Urinary bladder (tissue), 4 donors: ENCODE measurements around the gene CNP. TPM values are rescaled to one million over a fixed set of nuclear protein-coding genes. Genes with fewer than 3 reads are reported as not detected.
"Not testable (repeated sequence)": the region's sequence is repeated elsewhere in the genome, so short reads cannot be mapped to it uniquely, and the experiment has no call there.

Experiments used
- DNase-seq: peaks from one replicate; pipeline ENCODE4 v3.0.0-alpha.2; 2015; ENCODE audit errors: extremely low spot score
- H3K27ac ChIP-seq: one replicate; pipeline ENCODE4 v1.5.1; 2013; ENCODE audit warnings: low read depth, mild to moderate bottlenecking, moderate library complexity
- H3K36me3 ChIP-seq: one replicate; pipeline ENCODE4 v1.6.1; 2013; ENCODE audit warnings: mild to moderate bottlenecking, moderate library complexity; ENCODE audit not compliant: insufficient read depth
- H3K4me1 ChIP-seq: one replicate; pipeline ENCODE4 v1.6.1; 2013; ENCODE audit warnings: mild to moderate bottlenecking, moderate library complexity; ENCODE audit not compliant: insufficient read depth
- H3K4me3 ChIP-seq: one replicate; pipeline ENCODE4 v1.5.1; 2013; ENCODE audit warnings: low read depth, low read length
- WGBS: extraction: QIAGEN DNeasy Blood & Tissue Kit; methylation state at CpG from one replicate; pipeline ENCODE4 v1.1.7; 2013; 5-methylcytosine and 5-hydroxymethylcytosine counted together
- polyA plus RNA-seq: library from polyadenylated mRNA; stranded (reverse); fragments of 200-250 nt; gene quantifications from one replicate; pipeline ENCODE4 v1.2.3, GENCODE V29; 2013
- total RNA-seq: library from RNA; depleted of rRNA; stranded (reverse); fragments of >200 nt; gene quantifications from one replicate; pipeline ENCODE4 v1.2.3, GENCODE V29; 2014
- donor health status: healthy with polysubstance abuse.
- donor health status: healthy.

Gene CNP
- total and polyA plus RNA-seq, 2 donors: 28.7 to 66.6 TPM

DNA sequence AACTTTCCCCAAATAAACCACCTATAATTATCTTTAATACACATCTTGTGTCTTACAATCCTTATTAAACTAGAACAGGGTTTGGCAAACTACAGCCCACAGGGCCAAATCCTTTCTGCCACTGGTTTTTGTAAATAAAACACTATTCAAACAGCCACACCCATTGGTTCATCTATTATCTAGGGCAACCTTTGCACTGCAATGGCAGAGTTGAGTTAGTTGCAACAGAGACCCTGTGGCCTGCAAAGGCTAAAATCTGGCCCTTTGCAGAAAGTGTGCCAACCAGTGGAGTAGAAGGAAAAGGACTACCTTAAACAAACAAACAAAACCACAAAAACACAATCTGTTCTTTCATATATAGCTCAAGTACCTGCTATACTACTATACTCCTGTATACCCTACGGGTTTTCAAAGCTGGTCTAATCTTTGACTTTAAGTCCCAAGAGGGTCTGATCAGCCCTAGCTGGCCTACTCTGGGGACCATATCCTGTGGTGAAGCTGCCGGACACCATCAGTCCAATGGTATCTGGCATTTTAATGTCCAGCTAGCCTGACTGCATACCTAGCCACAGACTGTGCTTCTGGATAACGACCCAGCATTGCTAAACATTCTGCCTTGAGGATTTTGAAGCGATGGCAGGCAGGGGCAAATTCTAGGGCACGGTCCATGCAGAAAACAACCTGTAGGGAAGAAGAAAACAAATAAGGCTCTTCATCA, 23.3 kb downstream of the CNP start:
- no peak overlapping the region for H3K4me3 ChIP-seq
- WGBS: 93% methylated on average over 5 of the region's 5 CpGs

DNA sequence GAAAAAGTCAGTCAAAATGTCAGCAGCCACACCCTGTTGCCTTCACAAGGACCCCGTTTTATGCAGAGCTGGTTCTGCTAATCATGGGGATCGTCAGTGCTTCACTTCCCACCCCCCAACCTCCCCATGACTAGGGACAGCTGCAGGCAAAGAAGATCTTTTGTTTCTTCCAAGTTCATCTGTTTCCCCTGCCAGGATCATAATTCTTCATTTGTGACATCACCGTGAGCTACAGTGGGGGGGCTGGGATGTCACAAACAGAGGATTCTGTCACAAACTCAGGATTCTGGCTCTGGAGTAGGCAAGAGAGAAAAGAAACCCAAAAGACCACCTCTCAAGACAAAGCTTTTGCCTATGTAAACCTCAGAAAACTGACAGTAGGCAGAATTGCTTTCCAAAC, 26.0 kb downstream of the CNP start:
- Histone ChIP-seq H3K4me1 (no peaks in the 10 kb centered on the region), H3K27ac (no peak overlapping the region), H3K4me3 (no peak overlapping the region), H3K36me3 (peaks cover 11% of the 10 kb centered on the region)
- DNase-seq: no peak
- 45% methylated on average over 3 of the region's 3 CpGs for WGBS

More for the DNA sequence above, 23.3 kb downstream of the CNP start:
- peaks cover 5% of the 10 kb centered on the region for H3K36me3 ChIP-seq
- no peak overlapping the region for H3K27ac ChIP-seq
- no peak for DNase-seq
- H3K4me1 ChIP-seq: no peaks in the 10 kb centered on the region

DNA sequence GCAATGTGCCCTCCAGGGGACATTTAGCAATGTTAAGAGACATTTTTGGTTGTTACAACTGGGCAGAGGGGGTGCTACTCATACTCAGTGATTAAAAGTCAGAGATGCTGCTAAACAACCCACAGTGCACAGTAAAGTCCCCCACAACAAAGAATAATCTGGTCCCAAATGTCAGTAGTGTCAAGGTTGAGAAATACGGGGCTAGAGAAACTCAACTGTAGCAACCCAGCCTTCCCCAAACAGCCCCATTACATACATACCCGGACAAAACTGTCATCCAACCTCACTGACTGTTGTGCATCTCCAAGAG, 30.2 kb downstream of the CNP start:
- no peaks in the 10 kb centered on the region for H3K4me1 ChIP-seq
- H3K36me3 ChIP-seq: peaks cover 9% of the 10 kb centered on the region
- no peak for DNase-seq
- WGBS: 93% methylated on average over 2 of the region's 2 CpGs
- no peak overlapping the region for H3K27ac ChIP-seq
- no peak overlapping the region for H3K4me3 ChIP-seq

DNA sequence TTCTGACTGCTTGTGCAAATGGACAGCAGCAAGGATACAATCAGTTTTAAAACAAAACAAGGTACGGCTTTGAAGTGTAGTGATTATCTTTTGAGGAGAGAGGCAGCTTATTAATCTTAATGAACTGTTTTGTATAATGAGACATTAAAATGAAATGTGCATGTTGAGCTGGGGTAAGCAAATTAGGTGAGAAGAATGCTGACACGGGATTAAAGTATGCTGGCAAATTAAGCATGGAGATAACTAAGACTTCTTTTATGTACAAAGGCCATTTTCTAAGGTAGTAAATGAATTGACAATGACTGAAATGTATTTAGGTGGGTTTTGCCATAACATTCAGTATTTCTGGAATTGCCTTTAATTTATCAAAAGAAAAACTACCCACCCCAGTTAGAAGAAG, 31.9 kb downstream of the CNP start:
- no peaks in the 10 kb centered on the region for H3K4me1 ChIP-seq
- no peak for DNase-seq
- 42% methylated on average over 2 of the region's 2 CpGs for WGBS
- H3K27ac ChIP-seq: no peak overlapping the region
- H3K36me3 ChIP-seq: peaks cover 9% of the 10 kb centered on the region
- H3K4me3 ChIP-seq: no peak overlapping the region

DNA sequence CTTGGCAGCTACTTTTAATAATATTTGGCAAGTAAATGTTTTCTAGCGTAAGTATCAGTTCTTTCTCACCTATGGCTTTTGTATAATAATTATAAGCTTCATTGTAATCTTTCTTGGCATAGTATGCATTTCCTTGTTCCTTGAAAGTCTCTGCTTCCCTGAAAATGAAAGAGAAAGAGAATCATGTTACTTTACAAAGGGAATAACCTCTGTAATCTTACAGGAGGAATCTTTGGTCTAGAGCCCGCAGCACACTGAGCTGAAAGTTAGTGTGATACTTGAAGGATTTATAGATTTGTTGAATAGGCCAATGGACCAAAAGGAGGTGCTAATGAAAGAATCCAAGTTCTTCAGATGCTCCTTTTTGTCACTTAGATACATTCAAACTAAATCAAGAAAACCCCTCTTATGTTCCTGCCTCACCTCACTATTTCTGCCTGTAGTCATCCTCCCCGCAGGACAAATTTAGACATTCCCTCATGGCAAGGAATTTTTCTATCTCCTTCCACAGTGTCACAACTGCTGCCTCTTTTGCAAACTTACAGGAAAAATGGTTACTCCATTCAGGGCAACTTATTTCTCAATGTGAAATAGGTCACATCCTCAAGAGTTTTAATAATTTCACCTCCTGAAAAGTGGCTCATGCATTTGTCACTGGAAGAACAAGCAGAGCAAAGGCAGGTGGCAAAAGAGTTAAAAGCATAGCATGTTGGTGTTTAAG, 34.0 kb downstream of the CNP start:
- Histone ChIP-seq H3K4me3 (no peak overlapping the region), H3K36me3 (peaks cover 3% of the 10 kb centered on the region)

DNA sequence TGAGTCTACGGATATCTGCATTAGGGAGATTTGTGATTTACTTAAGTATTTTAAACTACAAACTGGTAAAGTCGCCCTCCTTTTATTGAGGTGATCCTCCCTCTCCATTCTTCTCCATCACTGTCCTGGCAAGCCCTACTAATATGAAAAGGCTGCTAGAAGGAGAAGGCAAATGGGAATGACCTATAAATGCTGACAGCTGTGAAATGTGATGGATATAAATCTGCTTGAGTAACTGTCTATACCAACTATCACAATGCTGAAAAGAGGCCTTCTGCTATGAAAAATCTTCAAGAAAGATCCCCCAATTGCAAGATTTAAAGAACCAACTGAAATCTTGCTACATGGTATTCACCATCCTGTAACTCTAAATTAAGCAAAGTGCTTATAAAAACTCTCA, 35.1 kb downstream of the CNP start:
- Histone ChIP-seq H3K27ac (no peak overlapping the region), H3K4me3 (no peak overlapping the region), H3K36me3 (no peaks in the 10 kb centered on the region), H3K4me1 (no peaks in the 10 kb centered on the region)
- no peak for DNase-seq
- WGBS: 87% methylated on average over 2 of the region's 2 CpGs

More for the DNA sequence above, 34.0 kb downstream of the CNP start:
- Histone ChIP-seq H3K4me1 (no peaks in the 10 kb centered on the region), H3K27ac (no peak overlapping the region)
- 91% methylated on average over 3 of the region's 3 CpGs for WGBS
- no peak for DNase-seq

DNA sequence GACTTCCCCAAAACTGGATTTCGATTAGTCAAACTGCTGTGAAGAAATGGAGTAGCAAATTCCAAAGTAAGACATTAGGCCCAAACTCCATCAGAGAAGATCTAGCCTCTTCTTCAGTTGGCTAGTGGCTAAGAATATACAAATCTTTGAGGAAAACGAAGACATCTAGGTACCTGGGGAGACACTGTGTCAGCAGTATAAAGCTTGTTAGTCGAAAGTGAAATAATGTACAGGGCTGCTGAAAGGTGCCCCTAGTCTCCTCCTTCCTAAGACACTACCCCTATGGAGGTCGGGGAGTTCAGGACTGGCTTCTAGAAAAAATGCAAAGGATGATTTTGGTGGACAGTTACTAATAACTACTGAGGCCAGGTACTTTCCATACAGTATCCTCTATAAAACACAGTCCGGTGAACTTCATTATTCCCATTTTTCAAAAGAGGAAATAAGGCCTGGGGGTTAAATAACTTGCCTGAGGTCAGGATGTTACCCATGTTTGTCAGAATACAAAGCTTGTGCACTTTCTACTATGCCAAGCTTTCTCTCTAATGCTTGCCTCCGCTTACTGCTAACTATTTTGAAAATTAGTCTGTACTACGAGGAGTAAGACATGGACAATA, 35.7 kb downstream of the CNP start:
- 88% methylated on average over 7 of the region's 7 CpGs for WGBS
- no peaks in the 10 kb centered on the region for H3K4me1 ChIP-seq
- DNase-seq: no peak
- H3K4me3 ChIP-seq: no peak overlapping the region
- no peak overlapping the region for H3K27ac ChIP-seq
- H3K36me3 ChIP-seq: no peaks in the 10 kb centered on the region

DNA sequence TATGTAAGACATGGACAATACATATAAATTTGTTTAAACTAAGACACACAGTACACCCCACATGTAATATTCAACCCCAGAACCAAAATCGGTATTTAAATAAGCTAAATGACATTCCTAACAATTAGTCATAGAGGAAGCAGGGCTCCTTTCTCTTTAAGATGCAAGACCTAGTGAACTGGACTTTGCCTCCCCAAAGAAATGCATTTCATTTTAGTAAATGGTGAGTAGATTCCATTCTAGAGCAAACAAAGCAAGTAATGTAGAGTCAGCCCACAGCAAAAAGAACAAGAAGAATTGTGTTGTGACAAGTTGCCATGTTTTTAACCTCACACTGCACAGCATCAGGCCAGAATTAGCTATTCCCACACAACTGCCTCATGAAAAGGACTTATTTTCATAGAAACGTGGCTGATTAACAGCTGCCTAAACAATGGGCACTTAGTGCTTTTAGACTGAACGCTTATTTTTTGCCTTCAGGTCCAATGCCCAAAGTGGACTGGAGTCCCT, 36.3 kb downstream of the CNP start:
- Histone ChIP-seq H3K4me3 (no peak overlapping the region), H3K4me1 (no peaks in the 10 kb centered on the region), H3K27ac (no peak overlapping the region), H3K36me3 (no peaks in the 10 kb centered on the region)
- 82% methylated on average over 3 of the region's 3 CpGs for WGBS
- no peak for DNase-seq

DNA sequence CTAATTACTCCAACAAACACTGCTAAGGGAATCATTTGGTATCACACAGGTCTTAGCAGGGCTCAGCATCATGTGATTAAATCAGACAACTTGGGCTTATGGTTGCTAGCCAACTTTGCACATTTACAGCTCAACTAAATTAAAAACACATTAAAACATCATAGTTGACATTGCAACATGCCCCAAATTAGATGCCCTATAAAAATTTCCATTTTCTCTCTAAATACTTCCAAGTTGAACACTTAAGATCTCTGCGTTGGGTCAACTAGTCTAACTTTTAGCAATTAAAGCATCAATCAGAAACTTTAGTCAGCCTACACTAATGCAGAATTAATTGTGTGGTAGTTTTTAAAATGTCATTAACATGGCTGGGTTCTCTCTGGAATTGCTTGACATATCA, 38.6 kb downstream of the CNP start:
- Histone ChIP-seq H3K4me1 (no peaks in the 10 kb centered on the region), H3K36me3 (no peaks in the 10 kb centered on the region), H3K4me3 (no peak overlapping the region), H3K27ac (no peak overlapping the region)
- no peak for DNase-seq
- WGBS: 74% methylated on average over 1 of the region's 1 CpG

DNA sequence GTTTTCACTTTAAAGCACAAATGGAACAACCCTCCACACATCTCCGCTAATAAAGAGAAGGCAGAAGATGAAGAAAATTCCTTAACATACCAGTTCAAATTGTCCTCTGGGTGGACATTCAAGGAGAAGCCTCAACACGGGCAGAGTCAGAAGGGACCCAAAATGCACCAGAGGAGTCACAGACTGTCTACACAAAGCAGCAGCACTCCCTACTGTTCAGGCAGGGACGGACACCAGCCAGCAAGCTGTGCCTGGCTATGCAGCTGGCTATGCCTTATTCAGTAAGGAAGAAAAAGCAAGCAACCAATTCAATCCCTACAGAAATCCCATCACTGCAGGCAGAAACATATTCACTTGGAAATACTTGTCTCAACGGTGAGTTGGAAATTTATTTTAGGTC, 42.6 kb downstream of the CNP start:
- no peaks in the 10 kb centered on the region for H3K36me3 ChIP-seq
- no peak overlapping the region for H3K4me3 ChIP-seq
- WGBS: 83% methylated on average over 4 of the region's 4 CpGs
- DNase-seq: no peak
- no peaks in the 10 kb centered on the region for H3K4me1 ChIP-seq
- H3K27ac ChIP-seq: no peak overlapping the region

DNA sequence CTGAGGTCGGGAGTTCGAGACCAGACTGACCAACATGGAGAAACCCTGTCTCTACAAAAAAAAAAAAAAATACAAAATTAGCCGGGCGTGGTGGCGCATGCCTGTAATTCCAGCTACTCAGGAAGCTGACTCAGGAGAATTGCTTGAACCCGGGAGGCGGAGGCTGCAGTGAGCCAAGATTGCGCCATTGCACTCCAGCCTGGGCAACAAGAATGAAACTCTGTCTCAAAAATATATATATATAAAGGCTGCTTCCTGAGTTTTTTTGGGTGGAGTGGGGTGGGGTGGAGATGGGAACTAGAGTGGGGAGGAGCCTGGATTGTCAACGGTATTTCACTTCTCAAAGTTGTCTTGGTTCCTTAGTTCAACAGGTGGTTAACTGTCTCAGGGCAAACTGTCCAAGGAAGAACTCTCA, 43.7 kb downstream of the CNP start:
- DNase-seq, H3K36me3 ChIP-seq, H3K4me3 ChIP-seq, H3K4me1 ChIP-seq, H3K27ac ChIP-seq: not testable (repeated sequence)
- 70% methylated on average over 9 of the region's 9 CpGs for WGBS

DNA sequence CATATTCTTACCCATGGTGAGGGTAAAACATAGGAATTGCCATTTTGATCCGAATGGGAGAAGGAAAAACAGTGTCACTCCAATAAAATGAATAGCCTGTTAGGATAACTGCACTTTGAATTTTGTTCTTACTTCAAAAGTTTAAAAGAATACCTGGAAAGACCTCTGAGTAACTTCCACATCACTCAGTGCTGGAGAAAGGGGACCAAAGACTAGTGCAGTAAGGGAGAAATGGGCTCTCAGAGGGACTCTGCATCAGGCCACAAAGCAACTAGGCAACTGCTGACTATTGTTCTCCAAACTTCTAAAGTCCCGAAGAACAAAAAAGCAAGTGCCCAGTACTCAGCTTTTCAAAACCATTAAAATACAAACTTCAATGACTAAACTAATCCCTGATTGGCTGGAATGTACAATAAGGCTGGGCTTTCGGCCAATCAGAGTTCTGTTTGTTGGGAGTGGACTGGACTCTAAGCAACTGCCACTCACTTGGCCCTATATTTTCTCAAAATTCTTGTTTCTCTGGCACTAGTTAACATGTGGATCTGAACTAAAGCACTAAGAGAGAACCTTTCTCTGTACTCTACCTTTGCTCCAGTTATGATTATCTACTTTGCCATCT, 44.4 kb downstream of the CNP start:
- Histone ChIP-seq H3K4me1 (no peaks in the 10 kb centered on the region), H3K27ac (no peak overlapping the region), H3K36me3 (no peaks in the 10 kb centered on the region), H3K4me3 (no peak overlapping the region)
- 94% methylated on average over 3 of the region's 3 CpGs for WGBS
- no peak for DNase-seq

DNA sequence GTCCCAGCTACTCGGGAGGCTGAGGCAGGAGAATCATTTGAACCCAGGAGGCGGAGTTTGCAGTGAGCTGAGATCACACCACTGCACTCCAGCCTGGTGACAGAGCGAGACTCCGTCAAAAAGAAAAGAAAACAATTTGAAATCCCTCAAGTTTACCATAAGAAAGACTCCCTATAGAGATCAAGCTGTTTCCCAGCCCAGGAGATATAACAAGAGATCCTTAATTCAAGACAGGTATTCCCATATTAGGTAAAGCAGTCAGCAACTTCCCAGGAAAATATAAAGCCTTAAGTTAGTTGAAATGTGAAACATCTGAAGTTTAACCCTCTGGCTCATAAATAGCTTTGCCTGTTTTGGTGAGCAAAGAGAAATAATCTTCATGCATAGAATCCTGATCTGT, 45.8 kb downstream of the CNP start:
- DNase-seq, H3K4me3 ChIP-seq, H3K4me1 ChIP-seq, H3K27ac ChIP-seq, H3K36me3 ChIP-seq: not testable (repeated sequence)
- 69% methylated on average over 4 of the region's 4 CpGs for WGBS

DNA sequence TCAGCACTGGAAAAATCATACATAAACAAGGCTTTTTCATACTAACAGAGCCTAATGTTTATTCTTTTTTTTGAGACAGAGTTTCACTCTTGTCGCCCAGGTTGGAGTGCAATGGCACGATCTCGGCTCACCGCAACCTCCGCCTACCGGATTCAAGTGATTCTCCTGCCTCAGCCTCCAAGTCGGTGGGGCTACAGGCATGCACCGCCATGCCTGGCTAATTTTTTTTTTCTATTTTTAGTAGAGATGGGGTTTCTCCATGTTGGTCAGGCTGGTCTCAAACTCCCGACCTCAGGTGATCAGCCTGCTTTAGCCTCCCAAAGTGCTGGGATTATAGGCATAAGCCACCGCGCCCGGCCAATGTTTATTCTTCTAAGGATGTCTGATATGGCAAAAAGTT, 47.1 kb downstream of the CNP start:
- H3K36me3 ChIP-seq, H3K27ac ChIP-seq, DNase-seq, H3K4me1 ChIP-seq, H3K4me3 ChIP-seq: not testable (repeated sequence)
- 87% methylated on average over 12 of the region's 12 CpGs for WGBS
